Effector memory CD8-positive, alpha-beta T cell (primary cell): ENCODE results near the gene INMT.
A peak's percentile ranks its signal among the peaks of the same experiment; 100 is the strongest.

Experiments
- ATAC-seq: fragments of 150-1000 bp; cut with Tn5 transposase; replicated peaks from 2 replicates; pipeline ENCODE4 v1.10.0; 2021; ENCODE audit warnings: mild to moderate bottlenecking, moderate library complexity
- DNase-seq, 3 experiments: peaks; one replicate each; pipeline ENCODE4 v3.0.0; 2021
- H3K27ac Mint-ChIP-seq, 2 donors: one replicate each; pipeline ENCODE4 v1.8.0; 2022; ENCODE audit warnings: mild to moderate bottlenecking in 2 of 2, mixed read lengths in 2 of 2, moderate library complexity in 2 of 2
- H3K27me3 Mint-ChIP-seq, 2 donors: one replicate each; pipeline ENCODE4 v1.8.0; 2022; ENCODE audit warnings: mixed read lengths in 2 of 2
- H3K36me3 Mint-ChIP-seq: one replicate; pipeline ENCODE4 v1.8.0; 2022; ENCODE audit warnings: mild to moderate bottlenecking, moderate library complexity, mixed read lengths; ENCODE audit not compliant: insufficient read depth
- H3K4me1 Mint-ChIP-seq, 2 donors: one replicate each; pipeline ENCODE4 v1.8.0; 2022; ENCODE audit warnings: low read depth in 2 of 2, mixed read lengths in 2 of 2
- H3K4me3 Mint-ChIP-seq, 2 donors: one replicate each; pipeline ENCODE4 v1.8.0; 2022; ENCODE audit warnings: mild to moderate bottlenecking in 2 of 2, mixed read lengths in 2 of 2, moderate library complexity in 2 of 2
- H3K9me3 Mint-ChIP-seq, 2 donors: one replicate each; pipeline ENCODE4 v1.8.0; 2022; ENCODE audit warnings: mixed read lengths in 2 of 2

INMT gene

GRCh38 chr7:30731581-30731980, 20.4 kb upstream of the INMT start:
- Mint-ChIP-seq H3K27ac (peak overlapping the region in 1 of 2 donors; percentile 41), H3K4me1 (peaks cover 28 to 31% of the 10 kb centered on the region in 2 donors), H3K4me3 (no peak overlapping the region), H3K36me3 (no peaks in the 10 kb centered on the region), H3K27me3 (peaks cover 0 to 8% of the 10 kb centered on the region in 2 donors), H3K9me3 (no peaks in the 10 kb centered on the region)
- ATAC-seq = no peak
- no peak for DNase-seq

DNA sequence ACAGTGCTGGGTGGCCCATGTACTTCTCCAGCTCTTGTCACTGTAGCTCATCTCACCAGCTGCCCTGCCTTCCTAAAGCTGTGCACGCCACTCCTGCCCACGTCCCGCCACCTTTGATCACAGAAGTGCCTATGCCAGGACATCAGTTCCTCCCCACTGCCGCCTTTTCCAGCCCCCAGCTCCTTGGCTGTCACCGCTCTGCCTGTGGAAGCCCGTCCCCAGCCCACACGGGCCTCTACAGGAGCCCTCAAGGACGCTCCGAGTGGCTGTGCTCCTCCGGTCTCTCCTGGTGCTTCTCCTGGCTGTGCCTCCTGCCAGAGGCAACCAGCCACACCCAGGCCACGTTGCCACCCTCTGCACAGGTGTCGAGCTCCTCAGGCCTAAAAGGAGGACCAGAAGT, 19.3 kb upstream of the INMT start:
- ATAC-seq = no peak
- H3K9me3 Mint-ChIP-seq = no peaks in the 10 kb centered on the region
- no peak overlapping the region for H3K27ac Mint-ChIP-seq
- peaks cover 0 to 8% of the 10 kb centered on the region in 2 donors for H3K27me3 Mint-ChIP-seq
- no peak overlapping the region for H3K4me3 Mint-ChIP-seq
- no peak for DNase-seq
- H3K36me3 Mint-ChIP-seq = no peaks in the 10 kb centered on the region
- H3K4me1 Mint-ChIP-seq = peaks cover 25 to 26% of the 10 kb centered on the region in 2 donors

DNA sequence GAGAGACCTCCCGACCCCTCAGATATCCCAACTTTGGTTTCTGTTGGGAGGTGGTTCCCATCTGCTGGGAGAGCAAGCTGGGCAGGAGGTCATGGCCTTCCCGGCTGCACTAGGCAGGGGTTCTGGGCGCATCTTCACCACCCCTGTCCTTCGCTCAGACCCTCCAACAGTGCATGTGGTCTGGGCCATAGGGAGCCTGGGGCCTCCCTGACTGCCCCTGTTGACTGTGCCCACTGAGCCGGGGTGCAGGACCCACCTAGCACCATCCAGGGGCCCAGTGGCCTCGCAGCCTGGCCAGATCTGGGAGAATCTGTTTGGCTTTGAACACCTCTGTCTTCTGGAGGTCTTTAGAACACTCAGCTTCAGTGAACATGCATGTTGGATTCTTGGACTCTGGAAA, 18.7 kb upstream of the INMT start:
- Mint-ChIP-seq H3K36me3 (no peaks in the 10 kb centered on the region), H3K27ac (no peak overlapping the region), H3K4me1 (peaks cover 24 to 25% of the 10 kb centered on the region in 2 donors), H3K9me3 (no peaks in the 10 kb centered on the region), H3K4me3 (no peak overlapping the region), H3K27me3 (peaks cover 0 to 8% of the 10 kb centered on the region in 2 donors)
- ATAC-seq (no peak), DNase-seq (no peak)

DNA sequence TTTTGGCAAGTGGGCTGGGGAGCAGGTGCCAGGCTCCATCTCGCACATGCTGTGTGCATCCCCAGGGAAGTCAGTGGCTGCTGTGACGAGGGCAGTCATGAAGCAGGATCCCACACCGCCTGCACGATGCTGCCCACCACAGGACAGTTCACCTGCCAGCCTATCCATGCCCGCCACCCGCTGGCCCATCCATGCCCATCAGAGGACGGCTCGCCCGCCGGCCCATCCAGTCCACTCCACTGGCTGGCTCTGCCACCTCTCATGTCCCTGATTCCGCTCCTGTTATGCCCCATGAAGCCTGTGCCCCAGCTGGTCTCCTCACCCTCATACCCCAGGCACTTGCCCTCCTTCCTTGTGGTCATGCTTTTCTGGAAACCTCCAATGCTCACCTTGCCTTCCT, 18.2 kb upstream of the INMT start:
- H3K4me3 Mint-ChIP-seq = no peak overlapping the region
- no peak for DNase-seq
- ATAC-seq = no peak
- no peaks in the 10 kb centered on the region for H3K36me3 Mint-ChIP-seq
- H3K9me3 Mint-ChIP-seq = no peaks in the 10 kb centered on the region
- H3K27me3 Mint-ChIP-seq = peaks cover 0 to 8% of the 10 kb centered on the region in 2 donors
- H3K4me1 Mint-ChIP-seq = peaks cover 25% of the 10 kb centered on the region in 2 donors
- H3K27ac Mint-ChIP-seq = no peak overlapping the region

DNA sequence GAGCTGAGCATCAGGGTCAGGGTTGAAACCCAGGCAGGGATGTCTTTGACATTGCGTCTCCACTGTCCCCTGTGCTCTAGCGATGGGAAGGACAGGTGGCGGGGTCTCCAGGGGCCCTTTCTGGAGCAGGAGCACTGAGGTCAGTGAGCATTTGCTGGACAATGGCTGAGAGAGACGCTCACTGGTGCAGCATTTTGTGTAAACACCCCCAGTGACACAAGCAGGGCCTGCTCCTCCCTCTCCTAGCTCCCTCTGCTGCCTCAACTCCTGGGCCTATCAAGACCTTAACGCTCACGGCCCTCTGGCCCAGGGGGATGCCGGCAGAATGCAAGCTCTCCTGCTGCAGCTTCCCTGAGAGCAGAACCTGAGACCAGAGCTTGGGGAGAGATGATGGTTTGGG, 17.4 kb upstream of the INMT start:
- Mint-ChIP-seq H3K4me1 (peaks cover 22 to 25% of the 10 kb centered on the region in 2 donors), H3K36me3 (no peaks in the 10 kb centered on the region), H3K9me3 (no peaks in the 10 kb centered on the region), H3K27me3 (peaks cover 0 to 8% of the 10 kb centered on the region in 2 donors), H3K27ac (no peak overlapping the region), H3K4me3 (no peak overlapping the region)
- DNase-seq (no peak), ATAC-seq (no peak)

DNA sequence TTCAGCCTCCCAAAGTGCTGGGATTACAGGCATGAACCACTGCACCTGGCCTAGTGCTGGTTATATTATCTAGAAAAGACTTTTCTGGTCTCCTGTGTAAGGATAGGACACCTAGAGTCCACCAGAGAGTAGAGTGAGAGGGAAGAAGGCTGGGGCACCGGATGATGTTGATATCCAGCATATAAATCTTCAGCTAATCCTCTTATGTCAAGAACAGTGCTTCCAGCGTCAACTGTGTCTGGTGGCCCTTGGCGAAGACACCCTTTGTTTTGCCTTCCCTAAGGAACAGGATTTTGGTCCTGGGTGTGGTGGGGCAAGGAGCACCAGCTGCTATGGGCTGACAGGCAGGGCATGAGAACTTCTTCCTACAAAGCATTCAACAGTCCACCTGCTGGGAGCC, 16.3 kb upstream of the INMT start:
- Mint-ChIP-seq H3K4me1 (peaks cover 25% of the 10 kb centered on the region in 2 donors), H3K4me3 (no peak overlapping the region), H3K27ac (no peak overlapping the region), H3K27me3 (peaks cover 0 to 8% of the 10 kb centered on the region in 2 donors), H3K36me3 (no peaks in the 10 kb centered on the region), H3K9me3 (no peaks in the 10 kb centered on the region)
- ATAC-seq (no peak), DNase-seq (no peak)

- no peak overlapping the region for H3K27ac Mint-ChIP-seq
- peaks cover 0 to 8% of the 10 kb centered on the region in 2 donors for H3K27me3 Mint-ChIP-seq
- no peak for ATAC-seq
- peaks cover 23 to 25% of the 10 kb centered on the region in 2 donors for H3K4me1 Mint-ChIP-seq
- H3K36me3 Mint-ChIP-seq = no peaks in the 10 kb centered on the region
- H3K4me3 Mint-ChIP-seq = no peak overlapping the region
- no peaks in the 10 kb centered on the region for H3K9me3 Mint-ChIP-seq
- DNase-seq = no peak
These were observed 15.6 kb upstream of the INMT start for GRCh38 chr7:30736291-30736690.

DNA sequence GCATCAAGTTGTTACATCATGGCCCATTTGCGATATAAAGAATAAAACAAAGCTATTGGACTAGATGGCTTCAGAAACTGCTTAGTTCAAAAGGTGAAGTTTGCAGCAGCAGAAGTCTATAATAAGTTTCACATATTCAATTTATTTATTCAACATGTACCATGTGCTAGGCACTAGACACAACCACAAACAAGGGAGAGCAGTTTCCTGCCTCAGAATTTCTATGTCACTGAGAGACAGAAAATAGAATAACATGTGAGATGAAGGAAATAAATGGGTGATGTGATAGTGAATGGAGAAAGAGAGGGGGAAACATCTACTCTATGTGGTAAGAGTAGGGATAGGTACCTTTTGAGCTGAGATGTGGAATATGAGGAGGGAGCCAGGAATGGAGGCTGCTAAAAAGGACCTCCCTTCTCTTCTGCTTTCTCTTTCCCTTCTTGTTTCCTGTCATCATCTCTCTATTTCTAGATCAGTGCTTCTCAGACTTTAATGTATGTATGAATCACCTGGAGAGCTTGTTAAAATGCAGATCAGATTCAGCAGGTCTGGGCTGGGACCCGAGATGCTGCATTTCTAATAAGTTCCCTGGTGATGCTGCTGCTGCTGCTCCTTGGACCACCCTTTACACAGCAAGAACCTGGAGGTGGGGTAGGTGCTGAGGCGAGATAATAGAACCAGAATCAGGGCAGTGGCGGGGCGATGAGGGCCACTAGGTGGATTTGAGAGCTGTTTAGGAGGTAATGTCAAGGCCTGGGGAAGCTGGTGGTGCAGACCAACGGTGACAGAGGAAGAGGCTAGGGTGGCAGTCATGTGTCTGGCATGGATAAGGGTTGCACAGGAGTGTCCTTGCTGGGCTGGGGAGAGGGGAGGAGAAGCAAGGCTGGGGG, 13.7 kb upstream of the INMT start:
- Mint-ChIP-seq H3K9me3 (no peaks in the 10 kb centered on the region), H3K27ac (peak overlapping the region; percentile 87 to 99), H3K36me3 (no peaks in the 10 kb centered on the region), H3K4me3 (peak overlapping the region; percentile 52 to 66), H3K27me3 (peaks cover 0 to 8% of the 10 kb centered on the region in 2 donors), H3K4me1 (peaks cover 22 to 24% of the 10 kb centered on the region in 2 donors)
- ATAC-seq (peak; percentile 72), DNase-seq (no peak)

GRCh38 chr7:30739691-30740090, 12.2 kb upstream of the INMT start:
- Mint-ChIP-seq H3K4me1 (peaks cover 36 to 38% of the 10 kb centered on the region in 2 donors), H3K27me3 (peaks cover 0 to under 1% of the 10 kb centered on the region in 2 donors), H3K9me3 (no peaks in the 10 kb centered on the region), H3K36me3 (no peaks in the 10 kb centered on the region), H3K4me3 (no peak overlapping the region), H3K27ac (peak overlapping the region; percentile 50 to 87)
- no peak for ATAC-seq
- DNase-seq = no peak

- peak; percentile 73 to 78 (median 76) for DNase-seq
- Mint-ChIP-seq H3K4me1 (peaks cover 36 to 42% of the 10 kb centered on the region in 2 donors), H3K36me3 (no peaks in the 10 kb centered on the region)
These were observed 11.3 kb upstream of the INMT start for GRCh38 chr7:30740417-30741181.

DNA sequence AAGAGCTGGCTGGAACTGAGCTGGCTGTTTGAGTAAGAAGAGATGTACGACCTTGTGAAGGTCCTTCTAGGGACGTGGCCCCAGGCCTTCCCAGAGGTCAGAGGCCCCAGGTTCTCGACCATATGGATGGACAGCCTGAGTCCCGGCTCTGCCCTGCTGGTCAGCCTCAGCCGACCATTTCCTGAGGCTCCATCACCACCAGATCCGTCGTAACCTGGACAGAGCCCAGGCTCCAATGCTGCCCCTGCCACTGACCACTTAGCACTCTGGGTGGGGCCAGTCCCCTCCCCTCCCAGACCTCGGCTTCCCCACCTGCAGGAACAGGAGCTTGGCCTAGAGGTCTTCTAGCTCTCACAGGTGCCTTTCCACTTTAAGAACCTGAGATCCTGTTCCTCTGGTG, 10.6 kb upstream of the INMT start:
- Mint-ChIP-seq H3K27me3 (no peaks in the 10 kb centered on the region), H3K36me3 (no peaks in the 10 kb centered on the region), H3K4me1 (peaks cover 36 to 42% of the 10 kb centered on the region in 2 donors), H3K9me3 (no peaks in the 10 kb centered on the region), H3K4me3 (no peak overlapping the region), H3K27ac (peak overlapping the region in 1 of 2 donors; percentile 10)
- no peak for ATAC-seq
- no peak for DNase-seq

More at GRCh38 chr7:30740417-30741181, 11.3 kb upstream of the INMT start:
- Mint-ChIP-seq H3K4me3 (no peak overlapping the region), H3K27me3 (no peaks in the 10 kb centered on the region), H3K27ac (no peak overlapping the region), H3K9me3 (no peaks in the 10 kb centered on the region)
- ATAC-seq = peak; percentile 58

DNA sequence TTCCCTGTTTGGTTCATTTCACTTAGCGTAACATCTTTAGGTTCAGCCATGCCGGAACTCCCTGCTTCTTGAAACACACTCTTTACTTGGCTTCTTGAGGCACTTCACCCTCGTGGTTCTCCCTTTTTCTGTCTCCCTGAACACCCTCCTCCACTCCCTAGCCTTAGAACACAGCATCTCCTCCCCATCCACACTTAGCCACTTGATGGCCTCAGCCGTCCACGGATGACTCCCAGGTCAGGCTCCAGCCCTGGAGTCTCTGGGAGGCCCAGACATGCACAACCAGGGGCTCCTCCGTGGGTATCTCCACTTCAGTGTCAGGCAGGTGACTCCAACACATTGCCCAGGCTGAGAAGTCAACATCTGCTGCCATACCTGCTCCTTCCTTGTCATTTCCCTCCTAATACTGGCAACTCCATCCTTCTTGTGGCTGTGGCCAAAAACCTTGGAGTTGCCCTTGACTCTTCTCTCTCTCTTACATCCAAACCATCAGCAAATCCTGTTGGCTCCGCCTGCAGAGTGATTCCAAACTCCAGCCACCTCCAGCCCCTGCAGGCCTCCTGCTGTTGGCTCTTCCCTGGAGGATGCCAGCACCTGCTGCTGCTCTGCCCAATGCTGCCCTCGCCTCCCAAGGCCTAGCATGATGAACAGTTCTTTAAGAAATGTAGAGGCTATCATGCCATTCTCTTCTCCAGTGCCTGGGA, 8.4 kb upstream of the INMT start:
- Mint-ChIP-seq H3K9me3 (no peaks in the 10 kb centered on the region), H3K4me1 (peaks cover 20 to 28% of the 10 kb centered on the region in 2 donors), H3K27ac (peak overlapping the region; percentile 56 to 91), H3K36me3 (no peaks in the 10 kb centered on the region), H3K27me3 (no peaks in the 10 kb centered on the region), H3K4me3 (peak overlapping the region; percentile 47 to 54)
- no peak for ATAC-seq
- DNase-seq = no peak

DNA sequence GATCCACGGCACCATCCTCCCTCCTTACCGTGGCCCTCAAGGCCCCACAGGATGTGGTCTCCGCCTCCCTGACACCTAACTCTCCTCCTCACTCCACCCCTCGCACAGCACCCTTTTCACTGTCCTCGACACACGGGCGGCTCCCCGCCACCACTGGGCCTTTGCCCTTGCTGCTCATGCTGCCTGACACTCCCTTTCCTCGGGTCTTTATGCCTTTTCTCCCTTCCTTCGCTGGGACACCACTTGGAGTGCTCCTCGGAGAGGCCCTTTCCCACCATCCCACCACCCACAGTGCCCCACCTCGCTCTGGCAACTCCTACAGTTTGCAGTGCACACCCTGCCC, 7.9 kb upstream of the INMT start:
- Mint-ChIP-seq H3K9me3 (no peaks in the 10 kb centered on the region), H3K4me1 (peaks cover 17 to 22% of the 10 kb centered on the region in 2 donors), H3K36me3 (no peaks in the 10 kb centered on the region), H3K4me3 (peak overlapping the region; percentile 47 to 54), H3K27ac (peak overlapping the region; percentile 56 to 91), H3K27me3 (no peaks in the 10 kb centered on the region)
- ATAC-seq (peak; percentile 78), DNase-seq (peak in 2 of 3 experiments; percentile 10 to 15)
